ENCODE measurements around the gene COPB2.

COPB2 gene

GRCh38 chr3:139307601-139308555 lies 81.6 kb downstream of the COPB2 start:
- DNase-seq (ENCODE audit: low read depth): no peak
